Activated CD4-positive, alpha-beta T cell treated with anti-CD3 and anti-CD28 coated beads, Interleukin-2, amount 10 ng/mL, durations not matched to agents 24 days and 14 days (primary cell): ENCODE results near the gene ZNF599. TPM values are rescaled to one million over a fixed set of nuclear protein-coding genes. Genes with fewer than 3 reads are reported as not detected.
"Not testable (repeated sequence)": the region's sequence is repeated elsewhere in the genome, so short reads cannot be mapped to it uniquely, and the experiment has no call there.

Experiments used
- DNase-seq: peaks from one replicate; pipeline ENCODE4 v3.0.0; 2022
- H3K27ac Mint-ChIP-seq: one replicate; pipeline ENCODE4 v1.8.0; 2022; ENCODE audit warnings: mild to moderate bottlenecking, mixed read lengths
- H3K27me3 Mint-ChIP-seq: one replicate; pipeline ENCODE4 v1.8.0; 2022; ENCODE audit warnings: mixed read lengths
- H3K36me3 Mint-ChIP-seq: one replicate; pipeline ENCODE4 v1.8.0; 2022; ENCODE audit warnings: low read depth, mild to moderate bottlenecking, mixed read lengths
- H3K4me1 Mint-ChIP-seq: one replicate; pipeline ENCODE4 v1.8.0; 2021; ENCODE audit warnings: mixed read lengths
- H3K4me3 Mint-ChIP-seq: one replicate; pipeline ENCODE4 v1.8.0; 2022; ENCODE audit warnings: mild to moderate bottlenecking, moderate library complexity, mixed read lengths
- H3K9me3 Mint-ChIP-seq: one replicate; pipeline ENCODE4 v1.8.0; 2021; ENCODE audit warnings: mixed read lengths
- intact Hi-C: fragments of 100-400 bp; cut with micrococcal nuclease; formaldehyde crosslinking; loops from one replicate; pipeline ENCODE4 v1.15.1; 2023
- total RNA-seq: library from RNA; stranded (reverse); gene quantifications from 2 replicates; pipeline ENCODE4 v1.2.3, GENCODE V29; 2022

Gene ZNF599
- 2.2 and 2.4 TPM in 2 replicates for total RNA-seq

DNA sequence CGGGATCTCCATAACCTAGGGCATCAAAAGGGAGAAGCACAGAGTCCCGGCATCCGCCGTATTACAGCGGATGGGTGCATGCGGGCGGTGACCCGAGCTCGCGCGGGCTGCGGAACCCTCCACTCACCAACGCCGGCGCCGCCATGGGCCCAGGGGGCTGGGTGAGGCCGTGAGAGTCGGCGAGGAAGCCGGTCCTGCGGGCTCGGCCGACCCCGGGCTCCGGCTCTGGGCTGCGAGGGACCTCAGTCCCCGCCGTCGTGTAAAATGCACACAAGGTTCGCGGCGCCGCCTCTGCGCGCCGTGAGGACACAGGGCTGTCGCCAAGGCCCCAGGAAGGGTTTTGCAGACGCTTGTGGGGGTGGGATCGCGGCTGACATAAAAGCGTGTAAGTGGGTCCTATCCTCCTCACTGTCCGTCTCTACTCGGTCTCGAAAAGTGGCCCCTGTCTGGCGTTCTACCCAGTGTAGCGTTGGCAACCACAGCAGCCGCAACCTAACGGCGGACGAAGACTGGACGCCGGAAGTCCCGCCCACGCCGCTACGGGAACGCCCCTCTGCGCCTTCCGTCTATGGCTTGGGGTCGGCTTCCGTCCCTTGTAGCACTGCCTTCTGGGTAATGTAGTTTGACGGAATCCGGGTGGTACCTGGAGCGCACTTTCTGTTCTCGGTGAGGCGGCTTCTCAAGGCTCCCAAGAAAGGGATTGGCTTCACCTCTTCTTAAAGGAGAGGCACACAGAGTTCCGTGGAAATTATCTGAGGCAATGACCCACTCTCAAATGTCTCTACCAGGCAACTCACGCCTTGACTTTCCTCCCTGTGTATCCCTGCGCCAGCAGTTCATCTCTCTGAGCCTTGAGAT, at the start of gene ZNF599:
Gene ZNF599, minus strand, starts transcription at position 519 of the 858 bp plus-strand sequence. Its CDS starts 374 bp downstream, at position 145.
- peaks cover 16% of the 10 kb centered on the region for H3K4me1 Mint-ChIP-seq
- peak within 1 kb of the TSS; percentile 90 for H3K27ac Mint-ChIP-seq
- peaks cover 2% of the 10 kb centered on the region for H3K27me3 Mint-ChIP-seq
- peaks cover 12% of the 10 kb centered on the region for H3K36me3 Mint-ChIP-seq
- peak; percentile 97 for DNase-seq
- peak within 1 kb of the TSS; percentile 92 for H3K4me3 Mint-ChIP-seq
- intact Hi-C loops = loop anchor here (1.0 kb wide), 2 partner anchors 39 to 96 kb away; partner anchors contain the start of genes SCGB2B2, ZNF181 and ZNF302
- H3K9me3 Mint-ChIP-seq = peaks cover 19% of the 10 kb centered on the region

DNA sequence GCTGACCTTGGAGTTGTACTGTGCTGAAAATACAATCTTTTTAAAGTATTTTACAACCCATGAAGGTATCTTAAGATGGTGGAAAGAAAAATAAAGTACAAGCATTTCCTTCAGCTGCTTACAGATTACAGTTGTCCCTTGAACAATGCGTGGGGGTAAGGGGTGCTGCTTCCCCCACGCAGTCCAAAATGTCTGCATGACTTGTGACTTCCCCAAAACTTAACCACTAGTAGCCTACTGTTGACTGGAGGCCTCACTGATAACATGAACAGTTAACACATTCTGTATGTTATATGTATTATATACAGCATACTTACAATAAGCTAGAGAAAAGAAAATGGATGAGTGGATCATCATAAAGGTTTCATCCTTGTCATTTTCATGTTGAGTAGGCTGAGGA, 45.3 kb upstream of the ZNF599 start:
- intact Hi-C loops = no loop called here
- H3K4me3 Mint-ChIP-seq = no peak overlapping the region
- no peaks in the 10 kb centered on the region for H3K36me3 Mint-ChIP-seq
- H3K4me1 Mint-ChIP-seq = no peaks in the 10 kb centered on the region
- H3K9me3 Mint-ChIP-seq = peaks cover 6% of the 10 kb centered on the region
- H3K27ac Mint-ChIP-seq = no peak overlapping the region
- H3K27me3 Mint-ChIP-seq = no peaks in the 10 kb centered on the region
- no peak for DNase-seq

DNA sequence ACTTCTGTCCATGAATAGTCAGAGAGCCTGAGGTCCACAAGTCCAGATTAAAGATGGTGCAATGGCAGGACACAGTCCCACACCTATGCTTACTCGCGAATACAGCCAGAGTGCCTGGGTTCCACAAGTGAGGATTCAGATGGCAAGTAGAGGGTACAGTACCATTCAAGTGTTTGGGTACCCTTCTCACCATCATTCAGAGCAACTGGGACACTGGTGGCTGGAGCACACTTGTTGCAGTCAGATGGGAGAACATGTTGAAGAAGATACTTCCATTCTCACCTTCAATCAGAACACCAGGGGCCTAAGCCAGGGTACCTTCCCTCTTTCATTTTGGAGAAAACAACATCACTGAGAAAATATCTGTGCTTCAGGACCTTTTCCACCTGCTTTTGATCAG, 43.7 kb upstream of the ZNF599 start:
- H3K27ac Mint-ChIP-seq = no peak overlapping the region
- H3K9me3 Mint-ChIP-seq = peaks cover 6% of the 10 kb centered on the region
- H3K27me3 Mint-ChIP-seq = no peaks in the 10 kb centered on the region
- intact Hi-C loops = no loop called here
- peak; percentile 41 for DNase-seq
- no peaks in the 10 kb centered on the region for H3K36me3 Mint-ChIP-seq
- H3K4me1 Mint-ChIP-seq = no peaks in the 10 kb centered on the region
- H3K4me3 Mint-ChIP-seq = no peak overlapping the region

DNA sequence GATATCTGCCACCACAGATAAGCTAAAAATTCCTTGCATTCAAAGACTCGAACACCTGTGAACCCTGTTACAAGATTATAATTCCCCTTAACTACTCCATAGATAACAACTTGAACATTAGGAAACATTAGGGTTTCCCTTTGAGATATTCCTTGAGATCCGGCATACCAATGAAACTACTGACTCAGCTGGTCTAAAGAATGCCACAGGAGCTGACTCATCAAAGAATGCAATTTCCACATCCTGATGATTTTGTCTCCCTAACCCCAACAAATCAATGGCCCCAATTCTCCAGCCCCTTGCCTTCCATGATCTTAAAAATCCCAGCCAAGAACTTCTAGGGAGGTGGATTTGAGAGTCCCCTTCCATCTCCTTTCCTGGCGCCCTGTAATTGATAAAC, 35.6 kb upstream of the ZNF599 start:
- no peaks in the 10 kb centered on the region for H3K4me1 Mint-ChIP-seq
- no peaks in the 10 kb centered on the region for H3K36me3 Mint-ChIP-seq
- no peaks in the 10 kb centered on the region for H3K27me3 Mint-ChIP-seq
- no peak overlapping the region for H3K4me3 Mint-ChIP-seq
- H3K27ac Mint-ChIP-seq = no peak overlapping the region
- H3K9me3 Mint-ChIP-seq = peaks cover 21% of the 10 kb centered on the region
- DNase-seq = no peak
- intact Hi-C loops = no loop called here

DNA sequence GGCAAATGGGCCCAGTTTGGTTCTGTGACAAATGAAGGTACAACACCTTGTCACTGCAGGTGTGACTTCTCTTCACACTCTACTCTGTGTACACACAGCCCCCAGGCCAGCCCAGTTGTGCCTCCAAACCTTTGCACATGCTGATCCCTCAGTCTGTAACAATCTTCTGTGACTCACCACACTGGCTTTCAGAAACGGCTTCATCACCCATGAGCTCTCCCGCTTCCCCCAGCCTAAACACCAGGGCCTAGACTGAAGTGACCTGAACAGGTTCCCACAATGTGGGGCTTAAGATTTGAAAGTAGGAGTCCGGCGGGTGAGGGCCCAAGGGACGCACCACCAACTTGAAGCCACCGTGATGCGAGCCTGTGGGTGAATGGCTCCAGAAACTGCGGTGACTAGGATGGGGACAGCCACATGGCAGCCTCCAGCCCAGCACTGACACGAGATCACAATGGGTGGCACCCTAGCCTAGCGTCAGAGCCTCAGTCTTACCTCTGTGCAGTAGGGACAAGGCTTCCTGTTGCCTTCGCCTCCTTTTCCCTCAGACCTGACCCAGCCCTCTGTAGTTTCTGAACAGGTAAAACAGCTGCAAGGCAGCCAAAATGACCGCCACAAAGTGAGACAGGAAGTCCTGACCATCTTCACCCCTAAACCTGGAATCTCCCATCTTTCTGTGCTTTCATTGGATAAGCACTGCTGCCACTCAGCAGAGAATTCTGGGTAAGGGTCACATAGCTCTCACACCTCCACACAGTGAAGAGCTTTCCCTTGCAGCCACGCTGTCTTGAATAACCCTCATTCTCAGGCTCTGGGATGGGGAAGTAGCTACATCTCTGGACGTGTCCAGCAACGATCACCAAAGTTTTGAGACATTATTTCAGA, 34.2 kb upstream of the ZNF599 start:
- Mint-ChIP-seq H3K27me3 (no peaks in the 10 kb centered on the region), H3K4me3 (no peak overlapping the region), H3K9me3 (peaks cover 28% of the 10 kb centered on the region), H3K36me3 (no peaks in the 10 kb centered on the region), H3K27ac (no peak overlapping the region), H3K4me1 (no peaks in the 10 kb centered on the region)
- intact Hi-C loops = no loop called here
- peak; percentile 41 for DNase-seq

DNA sequence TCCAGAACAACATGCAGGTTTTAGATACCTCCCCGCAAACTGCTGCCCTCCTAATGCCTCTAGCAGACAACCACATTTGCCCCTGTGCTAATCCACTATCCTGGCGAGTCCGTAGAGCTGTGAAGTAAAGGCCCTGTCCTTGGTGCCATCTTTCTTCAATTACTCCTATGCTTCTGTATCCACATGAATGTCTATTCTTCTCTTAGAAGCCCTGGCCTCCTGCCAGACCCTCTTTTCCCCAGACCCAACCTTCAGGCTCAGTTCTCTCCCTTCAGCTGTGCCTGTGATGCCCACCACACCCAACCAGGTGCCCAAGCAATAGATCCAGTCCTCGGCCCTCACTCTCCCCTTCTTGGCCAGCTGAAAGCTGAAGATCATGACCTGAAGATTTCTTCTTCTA, 31.1 kb upstream of the ZNF599 start:
- Mint-ChIP-seq H3K27ac (no peak overlapping the region), H3K9me3 (peaks cover 28% of the 10 kb centered on the region), H3K4me3 (no peak overlapping the region), H3K36me3 (no peaks in the 10 kb centered on the region), H3K4me1 (no peaks in the 10 kb centered on the region), H3K27me3 (no peaks in the 10 kb centered on the region)
- intact Hi-C loops = no loop called here
- DNase-seq = peak; percentile 49

DNA sequence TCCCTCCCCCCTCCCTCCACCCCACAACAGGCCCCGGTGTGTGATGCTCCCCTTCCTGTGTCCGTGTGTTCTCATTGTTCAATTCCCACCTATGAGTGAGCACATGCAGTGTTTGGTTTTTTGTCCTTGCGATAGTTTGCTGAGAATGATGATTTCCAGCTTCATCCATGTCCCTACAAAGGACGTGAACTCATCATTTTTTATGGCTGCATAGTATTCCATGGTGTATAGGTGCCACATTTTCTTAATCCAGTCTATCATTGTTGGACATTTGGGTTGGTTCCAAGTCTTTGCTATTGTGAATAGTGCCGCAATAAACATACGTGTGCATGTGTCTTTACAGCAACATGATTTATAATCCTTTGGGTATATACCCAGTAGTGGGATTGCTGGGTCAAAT, 23.9 kb upstream of the ZNF599 start:
- H3K36me3 Mint-ChIP-seq, H3K27me3 Mint-ChIP-seq, H3K4me1 Mint-ChIP-seq, H3K4me3 Mint-ChIP-seq, intact Hi-C loops, H3K27ac Mint-ChIP-seq, DNase-seq: not testable (repeated sequence)
- peaks cover 14% of the 10 kb centered on the region for H3K9me3 Mint-ChIP-seq

DNA sequence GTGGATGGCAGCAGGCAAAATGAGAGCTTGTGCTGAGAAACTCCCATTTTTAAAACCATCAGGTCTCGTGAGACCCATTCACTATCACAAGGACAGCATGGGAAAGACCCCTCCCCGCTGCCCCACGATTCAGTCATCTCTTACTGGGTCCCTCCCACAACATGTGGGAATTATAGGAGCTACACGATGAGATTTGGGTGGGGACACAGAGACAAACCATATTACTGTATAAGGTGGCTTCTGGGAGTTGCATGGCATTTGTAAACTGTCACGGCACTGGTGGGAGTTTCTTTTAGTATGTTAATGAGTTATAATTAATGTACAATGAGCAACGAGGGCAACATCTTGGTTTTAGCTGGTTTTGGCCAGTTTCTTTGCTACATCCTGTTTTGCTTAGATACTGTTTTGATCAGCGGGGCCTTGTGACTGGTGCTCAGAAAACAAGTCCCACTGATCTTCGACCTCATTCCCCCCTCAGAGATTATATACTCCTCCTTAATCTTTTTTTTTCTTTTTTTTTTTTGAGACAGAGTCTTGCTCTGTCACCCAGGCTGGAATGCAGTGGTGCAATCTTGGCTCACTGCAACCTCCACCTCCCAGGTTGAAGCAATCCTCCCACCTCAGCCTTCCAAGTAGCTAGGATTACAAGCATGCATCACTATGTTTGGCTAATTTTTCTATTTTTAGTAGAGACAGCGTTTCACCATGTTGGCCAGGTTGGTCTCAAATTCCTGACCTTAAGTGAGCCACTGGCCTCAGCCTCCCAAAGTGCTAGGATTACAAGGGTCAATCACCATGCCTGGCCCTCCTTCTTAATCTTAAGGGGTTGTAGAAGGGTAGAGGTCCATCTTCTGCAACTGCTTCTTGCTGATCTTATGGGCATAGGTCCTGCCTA, 21.3 kb upstream of the ZNF599 start:
- H3K36me3 Mint-ChIP-seq = no peaks in the 10 kb centered on the region
- no peak for DNase-seq
- no peaks in the 10 kb centered on the region for H3K27me3 Mint-ChIP-seq
- H3K4me3 Mint-ChIP-seq = no peak overlapping the region
- H3K27ac Mint-ChIP-seq = no peak overlapping the region
- intact Hi-C loops = no loop called here
- H3K9me3 Mint-ChIP-seq = peaks cover 7% of the 10 kb centered on the region
- H3K4me1 Mint-ChIP-seq = peaks cover 5% of the 10 kb centered on the region

DNA sequence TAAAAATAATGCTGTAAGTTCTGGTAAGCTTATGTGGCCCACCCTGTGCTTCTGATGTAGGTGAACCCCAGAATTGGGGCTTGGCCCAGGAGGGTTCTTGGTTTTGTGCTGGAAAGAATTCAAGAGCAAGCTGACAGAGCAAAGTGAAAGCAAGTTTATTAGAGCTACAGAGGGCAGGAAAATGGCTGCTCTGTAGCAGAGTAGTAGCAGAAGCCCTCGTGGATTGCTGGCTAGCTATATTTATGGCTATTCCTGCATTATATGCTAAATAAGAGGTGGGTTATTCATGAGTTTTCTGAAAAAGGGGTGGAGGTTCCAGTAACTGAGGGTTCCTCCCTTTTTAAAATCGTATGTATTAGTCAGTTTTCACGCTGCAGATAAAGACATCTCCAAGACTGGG, 20.6 kb upstream of the ZNF599 start:
- intact Hi-C loops = no loop called here
- H3K4me3 Mint-ChIP-seq = no peak overlapping the region
- H3K27me3 Mint-ChIP-seq = no peaks in the 10 kb centered on the region
- H3K36me3 Mint-ChIP-seq = no peaks in the 10 kb centered on the region
- peaks cover 5% of the 10 kb centered on the region for H3K4me1 Mint-ChIP-seq
- H3K27ac Mint-ChIP-seq = no peak overlapping the region
- no peak for DNase-seq
- peaks cover 6% of the 10 kb centered on the region for H3K9me3 Mint-ChIP-seq

DNA sequence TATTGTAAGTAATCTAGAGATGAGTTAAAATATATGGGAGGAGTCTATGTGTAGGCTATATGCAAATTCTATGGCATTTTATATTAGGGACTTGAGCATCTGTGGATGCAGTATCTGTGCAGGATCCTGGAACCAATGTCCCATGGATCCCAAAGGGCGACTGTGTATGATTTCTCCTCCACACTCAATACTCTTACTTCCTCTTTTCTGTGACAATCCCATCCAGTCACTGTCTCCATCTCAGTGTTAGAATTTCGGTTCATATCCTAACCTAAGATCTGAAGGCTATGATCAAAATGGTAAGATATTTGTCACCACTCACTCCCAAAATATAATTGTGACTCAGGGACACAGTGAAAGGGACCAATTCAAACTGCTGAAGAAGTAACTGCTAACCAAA, 15.1 kb upstream of the ZNF599 start:
- H3K27ac Mint-ChIP-seq = no peak overlapping the region
- no peak overlapping the region for H3K4me3 Mint-ChIP-seq
- no peaks in the 10 kb centered on the region for H3K4me1 Mint-ChIP-seq
- DNase-seq = no peak
- intact Hi-C loops = no loop called here
- peaks cover 18% of the 10 kb centered on the region for H3K9me3 Mint-ChIP-seq
- no peaks in the 10 kb centered on the region for H3K36me3 Mint-ChIP-seq
- no peaks in the 10 kb centered on the region for H3K27me3 Mint-ChIP-seq

DNA sequence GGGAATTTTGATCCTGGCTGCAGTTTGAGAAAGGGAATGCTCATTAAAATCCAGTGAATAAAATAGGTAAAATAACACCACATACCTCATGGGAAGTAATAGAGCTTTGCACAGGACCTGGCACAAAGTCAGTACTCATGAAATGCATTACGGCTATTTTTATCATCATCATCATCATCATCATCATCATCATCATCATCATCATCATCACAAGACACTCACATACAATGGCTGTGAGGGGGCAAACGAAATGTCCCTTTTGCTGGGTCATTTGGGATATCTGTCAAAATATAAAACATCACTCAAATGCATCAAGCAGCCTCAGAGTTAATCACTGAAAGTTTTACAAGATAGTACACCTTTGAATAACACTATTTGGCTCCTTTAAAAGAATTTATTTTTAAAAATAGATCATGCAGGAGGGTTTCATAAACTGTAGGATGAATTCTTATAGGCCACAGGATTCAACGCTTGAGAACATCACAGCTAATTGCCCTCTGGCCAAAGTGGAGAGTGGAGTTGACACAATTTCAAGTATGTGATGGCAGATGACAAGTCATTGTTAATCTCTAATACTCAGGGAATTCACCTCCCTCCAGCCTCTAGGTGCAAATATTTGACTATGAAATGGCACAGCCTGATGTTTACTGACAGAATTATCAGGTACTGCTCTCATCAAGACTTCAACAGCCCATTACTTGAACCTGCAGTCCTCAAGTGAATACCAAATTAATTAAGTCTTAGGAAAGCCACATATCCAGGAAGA, 14.2 kb upstream of the ZNF599 start:
- Mint-ChIP-seq H3K4me1 (no peaks in the 10 kb centered on the region), H3K27ac (no peak overlapping the region), H3K36me3 (no peaks in the 10 kb centered on the region), H3K9me3 (peaks cover 22% of the 10 kb centered on the region), H3K4me3 (no peak overlapping the region), H3K27me3 (no peaks in the 10 kb centered on the region)
- DNase-seq = no peak
- intact Hi-C loops = no loop called here

DNA sequence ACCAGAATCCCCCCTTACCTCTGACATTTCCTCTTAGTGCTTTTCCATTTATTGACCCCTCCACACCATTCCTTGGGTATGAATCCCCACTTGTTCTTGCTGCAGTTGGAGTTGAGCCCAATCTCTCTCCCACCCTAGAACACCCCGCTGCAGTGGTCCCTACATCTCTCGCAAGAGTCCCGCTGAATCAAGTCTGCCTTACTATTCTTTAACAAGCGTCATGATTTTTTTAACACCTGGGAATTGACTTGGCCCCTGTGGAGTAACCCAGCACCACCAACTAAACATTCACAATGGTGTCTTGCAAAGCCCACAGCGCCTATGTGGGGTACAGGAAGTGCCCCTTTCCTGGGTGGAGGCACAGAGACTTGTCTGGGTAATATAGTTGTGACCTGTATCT, 13.2 kb upstream of the ZNF599 start:
- no peak for DNase-seq
- H3K27me3 Mint-ChIP-seq = no peaks in the 10 kb centered on the region
- H3K4me3 Mint-ChIP-seq = no peak overlapping the region
- no peaks in the 10 kb centered on the region for H3K4me1 Mint-ChIP-seq
- peaks cover 22% of the 10 kb centered on the region for H3K9me3 Mint-ChIP-seq
- intact Hi-C loops = no loop called here
- no peaks in the 10 kb centered on the region for H3K36me3 Mint-ChIP-seq
- no peak overlapping the region for H3K27ac Mint-ChIP-seq

DNA sequence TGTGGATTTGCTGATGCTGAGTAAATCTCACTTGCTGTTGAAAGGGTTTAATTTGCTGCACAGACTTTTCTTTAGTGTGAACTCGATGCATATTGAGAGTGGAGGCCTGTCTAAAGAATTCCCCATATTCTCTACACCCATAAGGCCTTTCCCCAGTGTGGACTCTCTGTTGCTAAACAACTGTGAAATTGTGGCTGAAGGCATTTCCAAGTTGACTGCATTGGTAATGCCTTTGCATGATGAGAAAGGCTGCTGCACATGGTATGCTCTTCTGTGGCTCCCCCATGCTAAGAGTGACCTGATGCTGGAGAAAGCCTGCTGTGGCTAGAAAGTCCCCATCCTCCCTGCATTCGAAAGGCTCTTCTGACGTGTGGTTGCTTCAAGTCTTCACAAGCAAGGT, 6.6 kb upstream of the ZNF599 start:
- intact Hi-C loops = no loop called here
- Mint-ChIP-seq H3K27ac (no peak overlapping the region), H3K9me3 (peaks cover 24% of the 10 kb centered on the region), H3K4me3 (no peak overlapping the region), H3K27me3 (peaks cover 2% of the 10 kb centered on the region), H3K36me3 (no peaks in the 10 kb centered on the region), H3K4me1 (no peaks in the 10 kb centered on the region)
- no peak for DNase-seq
